Activated CD8-positive, alpha-beta memory T cell treated with anti-CD3 and anti-CD28 coated beads for 24 hours (primary cell): ENCODE measurements around the gene PEX10.

ENCODE experiments used
- DNase-seq: peaks from one replicate; pipeline ENCODE4 v3.0.0-alpha.2; 2020

PEX10 gene

DNA sequence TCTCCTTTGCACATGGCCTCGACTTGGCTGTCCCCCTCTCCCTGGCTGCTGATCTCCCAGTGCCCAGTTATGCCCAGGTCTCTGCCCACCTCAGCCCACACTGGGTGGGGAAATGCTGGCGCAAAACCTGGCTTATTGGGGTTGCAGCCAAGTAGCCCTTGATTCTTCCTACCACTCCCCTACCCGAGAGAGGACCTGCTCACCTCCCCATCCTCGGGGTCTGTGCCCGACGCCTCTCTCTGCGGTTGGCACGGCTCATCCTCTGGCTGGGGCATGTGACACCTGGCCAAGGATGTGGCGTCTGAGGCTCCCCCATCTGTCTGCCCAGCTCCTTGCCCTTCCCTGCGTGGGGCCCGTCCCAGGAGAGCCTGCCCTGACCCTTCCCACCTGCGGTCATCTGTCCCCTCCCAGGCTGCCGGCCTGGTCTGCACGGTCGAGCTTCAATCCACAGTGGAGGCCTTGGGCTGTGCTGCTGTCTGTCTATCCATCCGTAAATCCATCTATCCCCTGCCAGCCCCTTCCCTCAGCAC lies 6.5 kb upstream of the PEX10 start:
- DNase-seq: no peak

DNA sequence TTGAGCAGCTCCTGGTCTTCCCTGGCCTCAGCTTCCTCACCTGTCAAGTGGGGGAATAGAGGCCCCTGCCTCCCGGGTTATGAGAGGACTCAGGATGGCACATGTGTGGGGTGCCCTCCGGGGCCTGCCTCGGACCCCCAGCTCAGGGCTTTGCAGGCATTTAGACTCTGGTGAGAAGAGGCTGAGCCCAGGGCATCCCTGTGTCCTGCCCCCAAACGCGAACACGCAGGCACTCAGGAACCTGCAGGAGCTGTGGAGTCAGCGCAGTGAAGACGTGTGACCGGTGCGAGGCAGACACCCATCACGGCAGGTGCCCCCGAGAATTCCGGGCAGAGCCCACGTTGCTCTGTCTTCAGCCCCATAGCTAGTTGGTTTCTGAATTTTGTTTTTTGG lies 5.5 kb upstream of the PEX10 start:
- DNase-seq: no peak

DNA sequence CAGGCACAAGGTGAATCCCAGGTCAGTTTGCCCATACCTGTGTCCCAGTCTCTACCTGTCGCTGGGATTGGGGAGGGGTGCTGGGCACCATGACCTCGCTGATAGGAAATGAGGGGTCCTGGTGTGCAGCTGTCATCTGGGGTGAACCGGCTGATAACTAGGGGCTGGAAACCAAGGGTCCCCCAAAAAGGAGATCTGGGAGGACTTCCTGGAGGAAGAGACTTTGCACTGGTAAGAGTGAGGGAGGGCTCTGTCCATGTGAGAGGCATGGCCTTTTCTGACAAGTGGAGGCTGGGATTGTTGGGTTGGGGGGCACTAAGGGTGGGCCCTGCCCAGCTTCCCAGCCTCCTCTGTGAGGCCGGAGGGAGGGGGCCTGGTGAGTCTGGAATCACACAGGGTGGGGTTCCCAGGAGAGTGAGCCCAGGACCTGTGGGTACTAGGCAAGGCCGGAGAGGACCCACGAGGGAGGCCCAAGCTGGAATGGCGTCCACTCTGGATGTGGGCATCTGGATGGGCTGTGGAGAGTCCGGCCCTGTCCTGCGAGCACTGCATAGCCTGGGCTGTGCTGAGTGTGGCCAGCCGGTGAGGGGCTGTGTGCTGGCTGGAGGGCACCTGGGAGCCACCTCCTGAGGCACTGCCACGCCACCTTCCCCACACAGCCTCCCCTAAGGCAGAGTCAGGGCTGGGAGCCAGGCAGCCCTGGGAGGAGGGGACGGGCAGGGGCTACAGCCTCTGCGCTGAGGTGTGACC lies 4.9 kb upstream of the PEX10 start:
- DNase-seq: no peak

DNA sequence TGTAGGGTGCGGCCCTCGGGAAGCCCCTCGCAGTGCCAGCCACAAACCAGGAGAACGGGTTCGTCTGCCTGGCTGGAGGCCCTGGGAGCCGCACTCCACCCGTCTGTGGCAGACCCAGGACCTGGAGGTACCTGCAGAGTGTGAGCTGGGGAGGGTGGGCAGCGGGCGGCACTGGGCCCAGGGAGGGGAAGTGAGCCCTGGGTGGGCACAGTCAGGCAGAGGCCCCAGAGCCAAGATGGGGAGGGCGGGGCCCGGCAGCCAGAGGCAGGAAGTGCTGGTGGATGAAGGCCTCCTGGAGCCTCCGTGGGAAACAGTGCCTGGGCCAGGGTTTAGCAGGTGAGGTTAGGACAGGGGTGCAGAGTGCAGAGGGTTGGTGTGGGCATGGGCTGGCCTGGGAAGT lies 4.0 kb upstream of the PEX10 start:
- DNase-seq: peak; percentile 71

DNA sequence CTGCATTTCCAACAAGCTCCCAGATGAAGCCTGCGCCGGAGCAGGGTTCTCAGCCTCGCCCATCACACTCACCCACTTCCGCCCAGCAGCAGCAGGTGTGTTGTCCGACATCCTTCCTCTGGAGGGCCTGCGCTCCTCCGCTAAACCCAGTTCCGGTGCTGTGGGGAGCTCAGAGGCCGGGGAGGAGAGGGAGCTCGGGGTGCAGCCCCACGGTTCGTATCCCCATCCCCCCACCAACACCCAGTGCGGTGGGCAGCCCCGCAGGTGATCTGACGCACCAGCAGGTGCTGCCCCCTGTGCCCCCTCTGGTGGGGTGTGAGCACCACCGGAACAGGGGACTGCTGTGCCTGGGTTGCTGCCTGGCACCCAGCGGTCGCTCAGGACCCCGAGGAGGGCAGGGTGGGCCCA lies 3.4 kb upstream of the PEX10 start:
- DNase-seq: peak; percentile 77

DNA sequence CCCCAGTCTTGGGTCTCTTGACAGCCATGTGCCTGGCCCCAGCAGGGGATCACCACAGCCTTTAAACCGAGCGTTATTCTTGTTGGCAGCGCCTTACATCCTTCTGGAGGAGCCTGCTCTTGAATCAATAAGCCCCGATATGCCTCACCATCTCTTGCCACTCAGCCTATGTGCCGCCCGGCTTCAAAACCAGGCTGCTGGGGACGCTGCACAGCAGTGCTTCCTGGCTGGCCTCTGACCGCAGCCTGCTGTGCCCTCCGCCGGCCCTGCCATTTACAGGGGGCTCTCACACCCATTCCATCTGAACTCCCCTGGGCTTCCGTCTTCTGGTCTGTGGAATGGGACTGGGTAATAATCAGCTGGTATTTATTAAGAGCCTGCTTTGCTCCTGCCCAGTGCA lies 3.0 kb upstream of the PEX10 start:
- peak; percentile 67 for DNase-seq

DNA sequence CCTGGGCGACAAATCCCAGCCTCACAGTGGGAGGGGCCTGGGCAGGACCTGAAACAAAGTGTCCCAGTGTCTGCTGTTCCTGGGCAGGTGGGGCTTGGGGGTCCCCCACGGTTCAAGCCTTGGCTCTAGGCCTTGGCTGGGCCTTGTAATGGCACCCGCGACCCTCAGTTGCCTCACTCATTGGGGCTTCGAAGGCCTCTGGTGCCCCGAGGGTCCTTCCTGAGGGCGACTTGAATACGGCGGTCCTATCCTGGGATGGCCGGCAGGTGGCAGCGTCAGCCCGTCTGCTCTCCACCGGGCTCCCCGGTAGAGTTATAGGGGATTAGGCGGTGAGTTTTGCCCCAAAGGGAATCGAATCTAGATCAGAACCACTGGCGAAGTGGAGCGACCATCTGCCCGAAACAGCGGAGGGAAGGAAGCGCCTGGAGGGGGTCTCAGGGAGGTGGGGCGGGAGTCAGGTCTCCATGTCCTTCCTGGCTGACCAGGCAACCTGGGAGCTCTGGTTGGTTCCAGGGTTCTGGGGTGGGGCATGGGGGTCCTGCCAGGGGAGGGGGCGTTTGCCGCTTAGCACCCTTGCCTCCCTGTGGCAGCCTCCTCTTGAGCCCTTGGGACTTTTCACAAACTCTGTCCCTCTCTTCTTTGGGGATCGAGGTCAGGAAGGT lies 2.1 kb upstream of the PEX10 start:
- peak; percentile 93 for DNase-seq

DNA sequence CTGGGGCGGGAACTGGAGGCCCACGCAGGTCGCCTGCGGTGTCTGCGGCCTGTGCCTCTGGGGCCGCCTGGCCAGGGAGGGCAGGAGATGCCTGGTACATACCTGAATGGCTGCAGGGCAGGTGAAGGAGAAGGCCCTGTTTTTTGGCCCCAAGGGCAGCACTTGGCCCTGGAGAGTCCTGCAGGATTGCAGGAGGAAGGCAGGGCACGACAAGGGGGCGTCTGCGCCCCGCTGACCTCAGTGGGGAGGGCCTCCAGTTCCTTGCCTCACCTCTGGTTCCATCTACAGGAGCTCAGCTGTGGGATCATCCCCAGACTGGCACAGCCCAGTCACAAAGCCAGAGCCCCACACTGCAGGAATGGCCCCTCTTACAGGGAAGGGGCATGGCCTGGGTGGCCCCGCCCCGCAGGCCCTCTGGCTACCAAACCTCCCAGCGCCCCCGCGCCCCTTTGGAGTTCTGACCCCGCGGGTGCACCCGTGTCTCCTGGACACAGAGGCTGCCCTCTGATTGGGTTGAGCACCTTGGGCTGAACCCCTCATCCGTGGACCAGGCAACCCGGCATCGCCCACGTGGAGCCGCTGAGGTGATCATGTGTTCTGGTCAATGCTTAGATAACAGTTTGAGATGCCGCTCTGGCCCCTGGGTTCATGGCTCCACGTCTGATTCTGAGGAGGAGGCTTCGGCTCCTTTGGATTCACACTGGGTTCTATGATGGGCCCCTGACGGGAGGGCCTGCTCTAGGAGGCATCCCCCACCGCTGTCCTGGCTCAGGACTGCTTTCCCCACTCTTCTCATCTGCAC lies 1.3 kb upstream of the PEX10 start:
- DNase-seq: peak; percentile 77

DNA sequence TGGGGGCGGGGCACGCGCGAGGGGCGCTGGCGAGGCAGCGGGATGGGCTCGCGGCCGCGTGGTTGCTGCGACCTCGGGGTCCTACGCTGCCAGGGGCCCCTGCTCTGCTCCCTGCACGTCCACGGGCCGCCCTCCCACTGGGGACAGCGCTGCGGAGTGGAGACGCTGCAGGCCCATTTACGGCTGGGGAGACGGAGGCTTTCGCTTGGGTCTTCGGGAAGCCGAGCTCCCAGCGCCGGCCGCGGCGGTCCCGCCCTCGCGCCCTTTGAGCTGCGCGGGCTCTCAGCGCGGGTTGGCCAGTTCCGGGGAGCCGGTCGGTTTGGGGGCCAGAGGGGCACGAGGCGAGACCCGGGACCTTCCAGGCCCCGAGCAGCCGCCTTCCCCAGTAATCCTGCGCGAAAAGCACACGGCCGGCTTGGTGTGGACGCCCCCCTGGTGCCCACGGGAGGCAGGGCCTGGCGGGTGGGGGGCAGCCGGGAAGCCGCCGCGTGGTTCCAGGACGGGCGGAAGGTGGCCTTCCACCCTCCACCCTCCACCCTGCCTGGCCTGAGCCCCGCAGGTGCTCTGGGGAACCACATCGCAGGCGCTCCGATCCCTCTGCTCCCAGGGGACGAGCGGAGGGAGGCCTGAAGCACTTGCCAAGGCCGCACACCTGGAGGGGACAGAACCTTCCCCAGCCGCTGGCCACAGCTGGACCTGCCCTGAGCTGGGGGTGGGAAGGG lies 570 bp upstream of the PEX10 start:
- peak; percentile 81 for DNase-seq

DNA sequence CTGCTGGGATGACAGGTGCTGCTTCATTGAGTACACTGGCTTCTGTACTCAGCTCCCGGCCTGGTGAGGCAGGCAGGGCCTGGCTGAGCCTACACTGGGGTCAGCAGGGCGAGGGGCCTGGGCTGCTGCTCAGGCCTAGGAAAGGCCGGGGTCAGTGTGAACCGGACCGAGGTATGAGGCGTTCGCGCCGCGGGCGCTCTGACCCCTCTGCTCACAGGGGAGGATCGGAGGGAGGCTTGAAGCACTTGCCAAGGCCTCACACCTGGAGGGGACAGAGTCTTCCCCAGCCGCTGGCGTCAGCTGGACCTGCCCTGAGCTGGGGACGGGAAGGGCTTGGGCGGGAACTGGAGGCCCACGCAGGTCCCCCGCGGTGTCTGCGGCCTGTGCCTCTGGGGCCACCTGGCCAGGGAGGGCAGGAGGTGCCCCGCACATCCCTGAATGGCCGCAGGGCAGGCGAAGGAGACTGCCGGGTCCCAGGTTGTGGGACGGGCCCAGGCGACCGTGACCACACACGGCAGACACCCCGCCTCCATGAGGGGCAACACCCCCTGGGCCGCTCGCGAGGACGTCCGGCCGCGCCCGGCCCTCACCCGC lies 466 bp downstream of the PEX10 start:
- DNase-seq: no peak

DNA sequence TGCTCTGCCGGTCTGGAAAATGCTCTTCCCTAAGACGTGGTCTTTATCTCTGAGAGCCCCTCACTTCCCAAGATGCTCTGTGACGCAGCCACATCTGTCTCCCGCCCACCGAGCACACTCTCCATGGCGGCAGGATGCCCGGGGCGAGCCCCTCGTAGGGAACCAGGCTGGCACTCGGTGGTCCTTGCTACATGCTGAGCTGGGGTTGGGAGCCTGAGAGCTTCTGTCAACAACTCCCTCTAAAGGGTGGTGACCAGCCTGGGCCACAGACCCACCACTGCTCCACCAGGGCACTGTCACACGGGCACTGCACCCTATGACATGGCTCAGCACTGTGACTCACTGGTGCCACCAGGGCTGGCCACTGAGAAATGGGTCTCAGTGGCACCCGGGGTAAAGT lies 2.6 kb downstream of the PEX10 start:
- no peak for DNase-seq

DNA sequence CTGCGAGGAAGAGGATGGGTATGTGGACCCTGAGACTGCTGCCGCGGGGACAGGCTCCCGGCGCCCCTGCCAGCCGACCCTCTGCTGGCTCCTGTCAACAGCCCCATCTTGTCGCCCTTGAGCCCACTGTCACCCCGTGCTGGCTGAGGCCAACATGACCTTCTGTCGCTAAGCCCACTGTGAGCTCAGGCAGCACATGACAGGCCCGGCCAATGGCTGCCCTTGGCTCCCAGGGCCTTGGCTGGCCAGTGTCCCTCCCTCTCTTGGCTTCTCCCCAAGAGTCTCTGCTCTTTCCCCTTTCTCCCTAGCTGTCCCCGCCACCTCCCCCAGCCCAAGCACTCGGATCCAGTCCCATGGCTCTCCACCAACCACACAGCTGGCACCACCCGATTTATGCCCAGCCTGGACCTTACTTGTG lies 3.5 kb downstream of the PEX10 start:
- no peak for DNase-seq

DNA sequence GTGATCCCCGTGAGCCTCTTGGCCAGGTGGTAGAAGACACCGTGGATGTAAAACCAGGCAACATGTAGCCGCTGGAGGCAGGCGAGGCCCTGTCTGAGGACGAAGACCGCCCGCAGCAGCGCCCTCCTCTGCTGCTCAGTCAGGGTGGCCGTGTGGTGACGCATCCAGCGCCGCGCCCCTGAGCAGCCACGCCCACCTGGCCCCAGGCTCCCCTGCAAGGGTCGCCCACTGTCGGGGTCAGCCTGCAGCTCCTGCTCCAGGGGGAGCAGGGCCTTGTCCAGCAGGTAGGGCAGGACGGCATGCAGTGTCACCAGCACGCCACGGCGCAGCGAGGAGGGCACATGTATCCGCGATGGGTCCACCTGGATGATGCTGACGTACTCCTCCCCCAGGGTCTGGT lies 3.9 kb downstream of the PEX10 start:
- DNase-seq: no peak

DNA sequence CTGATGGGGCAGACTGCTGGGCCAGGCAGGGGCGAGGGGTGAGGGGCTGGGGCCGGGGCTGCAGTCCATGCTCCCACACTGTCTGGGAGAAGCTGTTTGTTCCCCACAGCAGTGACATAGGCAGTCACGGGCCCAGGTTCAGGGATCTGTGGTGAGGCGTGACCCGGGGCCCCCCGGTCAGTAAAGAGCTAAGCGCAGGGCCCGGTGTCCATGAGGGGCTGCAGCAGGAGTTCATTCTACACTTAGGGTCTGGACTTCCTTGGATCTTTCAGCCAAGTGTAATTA lies 4.4 kb downstream of the PEX10 start:
- DNase-seq: no peak

DNA sequence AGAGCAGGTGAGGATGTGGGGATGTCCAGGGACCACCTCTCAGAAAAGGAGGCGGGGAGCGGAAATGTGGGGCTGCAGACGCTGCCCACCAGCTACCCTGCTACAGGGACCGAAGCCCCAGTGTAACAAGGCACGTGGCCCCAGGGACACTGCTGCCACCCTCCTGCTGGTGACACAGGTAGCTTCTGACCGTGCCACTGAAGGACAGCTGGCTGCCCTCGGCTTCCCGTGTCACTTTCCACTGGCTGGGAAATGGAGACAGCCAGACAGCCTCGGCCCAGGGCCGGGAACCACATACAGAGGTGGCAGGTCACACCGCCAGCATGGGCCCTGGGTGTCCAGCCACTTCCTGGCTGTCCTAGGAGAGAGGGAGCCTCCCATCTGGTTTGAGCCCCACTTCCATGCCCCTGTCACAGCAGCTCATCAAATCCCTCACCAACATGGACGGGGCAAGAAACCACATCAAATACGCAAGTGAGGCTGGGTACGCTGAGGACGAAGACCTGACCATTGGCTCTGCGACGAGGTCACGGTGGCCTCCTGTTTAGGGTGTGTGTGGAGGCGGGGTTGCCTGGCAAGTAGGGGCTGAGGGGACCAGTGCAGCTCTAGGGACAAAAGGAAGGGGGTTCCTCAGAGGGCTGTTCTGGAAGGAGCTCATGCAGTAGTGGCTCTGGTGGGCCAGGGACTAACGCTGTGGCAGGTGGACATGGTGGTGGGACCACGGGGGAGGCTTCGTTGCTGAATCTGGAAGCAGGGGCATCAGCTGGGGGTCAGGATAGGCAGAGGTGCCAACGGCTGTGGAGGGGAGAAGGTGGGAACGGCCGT lies 5.0 kb downstream of the PEX10 start:
- no peak for DNase-seq

DNA sequence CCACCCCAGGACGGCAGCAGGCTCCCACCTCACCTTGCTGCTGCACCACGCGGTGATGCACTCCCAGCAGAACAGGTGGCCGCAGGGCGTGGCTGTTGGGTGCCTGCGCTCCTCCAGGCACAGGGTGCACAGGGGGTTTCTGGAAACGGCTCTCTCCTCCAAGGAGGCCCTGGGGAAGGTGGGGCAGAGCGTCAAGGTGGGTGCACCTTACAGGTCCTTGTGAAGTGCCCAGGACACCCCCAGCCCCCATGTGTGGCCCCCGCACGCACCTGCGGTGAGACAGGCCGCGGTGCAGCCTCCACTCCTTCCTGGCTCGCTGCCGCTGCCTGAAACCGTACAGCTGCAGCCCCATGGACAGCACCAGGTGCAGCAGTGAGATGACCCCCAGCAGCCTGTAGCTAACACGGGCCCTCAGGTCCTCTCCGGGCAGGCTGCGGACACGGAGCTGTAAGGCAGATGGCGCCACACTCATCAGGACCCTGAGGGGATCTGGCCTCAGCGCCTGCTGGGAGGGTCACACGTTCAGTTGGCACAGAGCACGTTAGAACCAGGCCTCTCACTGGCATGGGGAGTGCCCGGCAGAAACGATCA lies 5.8 kb downstream of the PEX10 start:
- DNase-seq: no peak

DNA sequence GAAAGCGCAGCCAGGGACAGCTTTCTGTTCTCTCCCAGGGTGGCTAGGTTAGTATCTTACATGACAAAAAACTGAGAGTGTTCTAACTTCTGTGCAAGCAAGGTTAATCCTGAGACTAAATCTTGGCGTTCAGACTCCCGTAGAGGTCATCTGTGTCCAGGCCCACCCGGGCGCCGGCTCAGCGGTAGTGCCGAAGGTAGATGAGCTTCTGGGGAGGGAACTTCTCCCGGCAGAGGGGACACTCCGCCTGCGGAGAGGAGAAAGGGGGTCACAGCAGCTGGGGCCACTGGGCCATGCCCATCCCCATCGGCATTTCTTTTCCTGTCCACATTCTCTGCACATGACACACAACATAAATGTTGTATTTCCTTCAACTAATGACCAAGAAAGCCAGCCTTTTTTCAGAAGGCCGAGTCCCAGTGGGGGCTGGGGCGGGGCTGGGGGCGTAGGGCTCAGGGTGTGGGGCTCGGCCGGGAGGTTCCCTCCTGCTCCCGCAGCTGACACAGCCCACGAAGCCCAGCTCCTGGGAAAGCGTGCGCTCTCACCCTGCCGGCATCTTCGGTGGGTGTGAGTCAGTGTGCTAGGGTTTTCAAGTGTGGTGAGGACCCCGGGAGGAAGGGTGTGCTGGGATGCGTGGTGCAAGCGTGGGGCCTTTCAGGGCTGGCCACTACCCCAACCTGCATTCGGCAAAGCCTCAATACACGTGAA lies 6.6 kb downstream of the PEX10 start:
- no peak for DNase-seq

DNA sequence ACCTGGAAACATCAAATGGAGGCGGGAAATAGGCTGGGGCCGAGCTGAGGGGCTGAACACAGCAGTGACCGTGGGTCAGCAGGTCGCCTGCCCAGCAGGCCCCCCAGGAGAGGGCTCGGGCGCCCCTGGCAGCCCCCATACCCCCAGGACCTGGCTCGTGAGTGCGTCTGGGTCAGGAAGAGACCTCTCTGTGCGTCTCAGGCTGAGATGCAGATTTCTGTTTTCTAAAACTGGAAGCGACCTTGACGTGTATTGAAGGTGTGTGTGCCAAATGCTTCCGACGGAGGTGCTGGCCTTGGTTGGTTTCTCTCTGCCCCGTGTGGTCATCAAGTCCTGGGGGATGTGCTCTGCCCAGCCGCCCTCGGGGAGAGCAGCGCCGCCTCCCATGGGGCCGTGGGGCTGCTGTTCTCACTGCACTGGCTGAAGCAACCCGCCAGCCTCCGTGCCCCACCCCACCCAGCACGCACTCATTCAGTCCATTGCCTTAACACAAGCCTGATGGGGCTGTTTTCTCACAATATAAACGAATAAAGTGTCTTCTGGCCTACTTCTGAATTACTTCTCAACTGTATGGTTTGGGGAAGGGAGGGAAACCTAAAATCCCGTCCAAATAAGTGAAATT lies 7.4 kb downstream of the PEX10 start:
- no peak for DNase-seq

DNA sequence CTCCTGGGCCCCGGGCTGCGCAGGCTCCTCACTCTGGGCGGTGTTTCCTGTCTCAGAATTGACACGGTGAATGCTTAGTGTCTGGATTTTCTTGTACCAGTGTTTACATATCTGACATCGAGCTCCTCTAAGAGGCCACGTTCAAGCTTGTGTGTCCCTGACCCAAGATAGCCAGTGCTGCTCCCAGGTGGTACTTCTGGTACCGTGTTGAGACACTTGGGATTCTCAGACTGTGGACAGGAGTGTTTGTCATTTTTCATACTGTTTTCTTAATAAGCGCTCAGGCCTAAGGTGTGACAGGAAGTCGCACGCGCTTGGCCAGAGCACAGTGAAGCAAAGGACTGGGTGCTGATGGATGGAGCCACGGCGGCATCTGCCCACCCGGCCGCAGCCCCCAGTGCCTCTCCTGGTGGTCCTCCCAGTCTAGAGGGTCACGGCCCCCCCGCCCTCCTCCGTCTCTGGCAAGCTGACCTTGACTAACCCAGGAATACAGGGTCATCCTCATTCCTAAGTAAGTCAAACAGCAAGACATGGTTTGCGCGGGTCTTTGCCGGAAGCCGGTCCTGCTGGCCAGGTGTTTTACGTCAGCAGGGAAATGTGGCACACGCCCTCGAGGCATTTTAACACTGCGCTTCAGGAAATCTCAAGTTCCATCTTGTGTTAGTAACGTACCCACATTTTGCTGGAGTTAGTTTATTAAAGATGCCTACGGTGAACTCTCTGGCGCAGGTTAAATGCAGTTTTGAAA lies 8.0 kb downstream of the PEX10 start:
- no peak for DNase-seq

DNA sequence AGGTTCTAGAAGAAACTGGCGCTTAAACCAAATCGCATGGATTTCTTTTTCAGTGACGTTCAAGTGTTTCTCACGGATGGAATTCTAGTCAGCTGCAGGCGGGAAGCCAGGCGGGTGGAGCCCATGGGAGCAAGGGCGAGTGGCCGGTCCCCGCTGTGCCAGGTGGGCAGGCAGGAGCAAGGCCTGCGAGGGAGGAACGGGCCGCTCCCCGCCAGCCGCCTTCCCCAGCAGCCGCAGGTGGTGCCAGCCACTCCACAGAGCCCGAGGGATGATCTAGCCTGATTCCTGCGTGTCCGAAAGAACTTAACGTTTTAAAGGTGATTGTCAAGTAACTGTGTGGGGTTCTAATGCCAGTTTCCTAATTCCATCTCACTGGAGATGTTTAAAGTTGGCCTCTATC lies 9.1 kb downstream of the PEX10 start:
- DNase-seq: no peak
